SKM-1 (cell line): ENCODE data around the gene LARP4B.

Experiments
- DNase-seq: peaks from one replicate; lab custom pipeline; 2025; ENCODE audit not compliant: unreplicated experiment; lab: John Stamatoyannopoulos, UW

LARP4B gene

GRCh38 chr10:931326-932318 lies at the start of gene LARP4B:
LARP4B (minus strand) TSS chr10:931705; CDS start chr10:885721, 45,984 bp downstream.
- peak; percentile 59 for DNase-seq

DNA sequence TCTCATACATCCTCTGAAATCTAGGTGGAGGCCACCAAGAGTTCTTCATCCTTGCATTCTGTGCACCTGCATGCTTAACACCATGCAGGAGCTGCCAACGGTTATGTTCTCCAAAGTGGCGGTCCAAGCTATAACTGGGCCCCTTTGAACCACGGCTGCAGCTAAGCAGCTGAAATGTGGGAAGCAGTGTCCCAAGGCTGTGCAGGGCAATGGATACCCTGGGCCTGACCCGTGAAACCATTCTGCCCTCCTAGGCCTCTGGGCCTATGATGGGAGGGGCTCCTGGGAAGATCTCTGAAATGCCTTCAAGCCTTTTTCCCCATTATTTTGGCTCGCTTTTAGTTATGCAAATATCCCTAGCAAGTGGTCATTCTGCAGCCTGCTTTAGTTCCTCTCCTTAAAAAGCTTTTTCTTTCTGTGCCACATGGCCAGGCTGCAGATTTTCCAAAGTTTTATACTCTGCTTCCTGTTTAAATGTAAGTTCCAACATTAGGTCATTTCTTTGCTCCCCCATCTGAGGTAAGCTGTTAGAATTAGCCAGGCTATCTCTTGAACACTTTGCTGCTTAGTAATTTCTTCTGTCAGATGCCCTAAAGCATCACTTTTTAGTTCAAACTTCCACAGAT lies 49.1 kb upstream of the LARP4B start:
- DNase-seq = no peak

- no peak for DNase-seq
Measured at GRCh38 chr10:978826-979421, 47.4 kb upstream of the LARP4B start.

- no peak for DNase-seq
Measured at GRCh38 chr10:976316-976715, 44.8 kb upstream of the LARP4B start.

GRCh38 chr10:974785-975074 lies 43.2 kb upstream of the LARP4B start:
- DNase-seq = no peak

DNA sequence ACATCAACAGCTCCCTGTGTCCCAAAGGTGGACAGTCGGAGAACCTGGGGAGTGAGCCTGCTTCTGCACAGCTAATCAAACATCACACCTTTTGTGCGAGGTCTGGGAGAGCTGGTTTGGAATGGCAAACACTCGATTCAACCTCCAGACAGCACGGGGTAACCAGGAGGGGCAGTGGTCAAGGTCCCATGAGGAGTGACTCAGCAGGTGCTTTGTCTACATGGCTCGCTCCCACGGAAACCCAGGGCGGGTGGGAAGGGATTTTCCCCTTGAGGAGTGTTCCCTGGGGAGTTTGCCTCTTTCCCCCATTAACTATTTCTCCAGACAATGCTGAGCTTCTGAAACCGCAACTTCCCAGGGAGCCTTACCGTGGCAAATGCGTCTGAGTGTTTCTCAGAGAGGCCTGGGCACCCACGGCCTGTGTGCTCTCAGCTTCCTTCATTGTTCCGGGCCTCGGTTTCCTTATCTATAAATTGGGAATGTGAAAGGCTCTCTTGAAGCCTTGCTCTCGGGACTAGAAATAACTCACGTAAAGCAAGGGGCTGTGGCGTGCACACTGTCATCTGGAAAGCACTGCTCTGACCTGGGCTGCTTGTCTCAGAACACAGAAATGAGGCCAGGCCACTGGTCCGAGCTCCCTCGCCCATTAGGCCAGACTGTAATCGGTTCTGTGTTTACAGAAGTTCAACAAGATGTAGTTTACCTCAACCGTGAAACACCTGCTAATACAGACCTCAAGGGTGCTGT lies 42.7 kb upstream of the LARP4B start:
- DNase-seq = no peak

DNA sequence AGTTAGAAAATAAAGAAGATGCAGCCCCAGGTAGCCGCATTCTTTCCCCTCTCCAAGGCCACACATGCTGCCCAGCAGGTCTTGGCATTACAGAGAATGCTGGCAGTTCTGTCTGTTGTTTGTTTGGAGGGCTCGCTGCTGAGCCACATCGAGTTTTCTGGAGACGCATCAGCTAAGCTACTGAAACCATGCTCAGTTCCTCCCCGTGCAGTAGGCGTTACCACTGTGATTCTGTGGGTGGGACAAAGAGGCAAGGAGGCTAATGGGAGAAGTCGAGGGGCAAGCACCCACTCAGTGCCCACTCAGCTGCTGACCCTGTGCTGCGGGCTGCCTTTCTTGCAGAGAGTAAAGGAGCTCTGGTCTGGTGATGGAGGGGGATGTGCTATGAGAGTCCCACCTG lies 41.3 kb upstream of the LARP4B start:
- DNase-seq = no peak

GRCh38 chr10:971613-972012 lies 40.1 kb upstream of the LARP4B start:
- DNase-seq = no peak

- no peak for DNase-seq
Measured at GRCh38 chr10:971150-971542, 39.6 kb upstream of the LARP4B start.

DNA sequence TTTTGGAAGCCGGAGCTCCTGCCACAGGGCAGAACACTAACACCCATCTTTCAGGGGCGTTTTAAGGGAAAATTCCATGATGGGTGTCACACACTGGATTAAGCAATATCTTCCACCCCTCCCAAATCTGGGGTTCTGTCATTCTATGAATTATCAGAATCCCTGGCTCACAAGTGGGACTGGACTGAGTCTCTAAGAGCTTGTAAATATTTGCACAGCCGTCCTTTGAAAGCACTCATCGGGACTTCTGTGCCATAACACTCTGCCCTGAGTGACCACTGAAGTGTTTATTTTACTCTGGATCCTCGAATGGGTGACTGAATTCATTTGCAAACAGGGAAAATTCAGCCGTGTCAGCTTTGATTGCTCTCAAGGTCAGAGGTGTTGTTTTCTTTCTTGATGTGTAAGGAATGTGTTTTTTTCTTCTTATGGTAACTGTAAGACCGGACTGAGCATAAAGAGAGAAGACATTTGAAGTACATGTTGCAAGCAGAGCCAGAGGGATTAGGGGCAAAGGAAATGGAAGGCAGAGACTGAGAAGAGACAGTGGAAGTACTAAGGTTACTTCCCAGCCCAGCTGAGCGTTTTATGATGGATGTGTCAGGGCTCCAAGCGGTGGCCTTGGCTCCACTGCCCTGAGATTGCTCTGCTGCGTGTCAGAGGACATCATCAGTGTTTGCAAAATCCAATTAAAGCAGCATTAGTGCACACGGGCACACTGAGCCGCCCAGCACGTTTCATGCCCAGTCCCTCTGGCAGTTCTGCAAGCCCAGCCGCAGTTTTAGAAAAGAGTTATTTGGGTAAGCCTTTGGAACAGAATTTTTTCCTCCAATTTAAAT lies 39.0 kb upstream of the LARP4B start:
- DNase-seq = no peak

GRCh38 chr10:969473-970150 lies 38.1 kb upstream of the LARP4B start:
- no peak for DNase-seq

GRCh38 chr10:968546-969199 lies 37.2 kb upstream of the LARP4B start:
- DNase-seq = no peak

- no peak for DNase-seq
Measured at GRCh38 chr10:966466-967235, 35.1 kb upstream of the LARP4B start.

GRCh38 chr10:964988-965417 lies 33.5 kb upstream of the LARP4B start:
- DNase-seq = no peak

- no peak for DNase-seq
Measured at GRCh38 chr10:964321-964987, 32.9 kb upstream of the LARP4B start.

DNA sequence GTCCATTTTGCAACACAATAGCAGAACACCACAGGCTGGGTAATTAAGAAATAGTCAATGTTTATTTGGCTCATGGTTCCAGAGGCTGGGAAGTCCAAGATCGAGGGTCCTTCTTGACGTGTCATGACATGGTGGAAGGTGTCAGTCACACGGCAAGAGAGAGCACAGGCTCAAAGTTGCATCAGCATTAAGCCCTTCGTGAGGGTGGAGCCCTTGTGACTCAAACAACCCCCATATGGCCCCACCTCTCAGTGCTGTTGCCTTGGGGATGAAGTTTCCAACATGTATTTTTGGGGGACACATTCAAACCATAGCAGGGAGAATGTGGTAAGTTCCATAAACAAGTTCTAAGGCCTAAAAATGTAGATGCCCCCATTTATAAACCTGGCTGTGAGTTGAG lies 32.1 kb upstream of the LARP4B start:
- no peak for DNase-seq

DNA sequence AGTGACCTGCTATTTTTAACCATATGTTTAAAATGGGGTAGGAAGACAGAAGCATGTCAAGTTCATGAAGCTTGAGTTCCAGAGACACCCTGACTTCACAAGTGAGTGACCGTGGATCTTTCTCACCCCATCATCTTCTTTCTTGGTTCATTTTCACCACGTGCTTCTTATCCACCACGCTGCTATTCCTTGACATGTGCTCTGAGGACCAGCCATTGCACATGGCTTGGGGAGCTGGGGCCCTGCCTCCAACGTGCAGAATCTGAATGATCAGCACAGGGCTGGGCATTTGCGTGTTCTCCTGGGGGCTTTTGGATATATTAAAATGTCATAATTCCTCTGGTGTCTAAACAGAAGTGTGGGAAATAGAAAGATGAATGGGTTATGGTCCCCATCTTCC lies 31.7 kb upstream of the LARP4B start:
- no peak for DNase-seq

DNA sequence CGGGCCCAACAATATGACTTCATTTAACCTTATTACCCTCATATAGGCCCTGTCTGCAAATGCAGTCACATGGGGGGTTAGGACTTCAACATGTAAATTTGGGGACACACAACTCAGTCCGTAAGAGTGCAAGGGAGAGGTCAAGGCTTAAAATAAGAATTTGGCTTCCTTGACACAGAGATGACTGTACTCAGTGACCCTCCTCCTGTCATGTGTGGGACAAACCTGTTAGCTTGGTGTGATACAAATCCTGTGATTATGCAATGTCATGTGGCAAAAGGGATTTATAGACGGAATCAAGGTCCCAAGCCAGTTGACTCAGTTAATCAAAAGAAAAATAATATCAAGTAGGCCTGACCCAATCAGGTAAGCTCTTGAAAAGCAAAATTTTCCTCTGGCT lies 30.8 kb upstream of the LARP4B start:
- no peak for DNase-seq
